HL-60 (cell line): ENCODE measurements around the gene C14orf93.
"Not testable (repeated sequence)": the region's sequence is repeated elsewhere in the genome, so short reads cannot be mapped to it uniquely, and the experiment has no call there.

Source experiments
- DNase-seq, 2 experiments: peaks; one replicate each; pipeline ENCODE4 v3.0.0-alpha.2; 2010 to 2020; ENCODE audit warnings: low read depth in 1 of 2, low spot score in 1 of 2
- H3K27ac ChIP-seq: fragments of 250-450 bp; sonication (Bioruptor Pico); replicated peaks from 2 replicates; pipeline ENCODE4 v1.5.1; 2020; ENCODE audit warnings: mild to moderate bottlenecking, moderate library complexity
- H3K27me3 ChIP-seq: fragments of 250-450 bp; sonication (Bioruptor Pico); 2 replicates; pipeline ENCODE4 v1.5.1; 2021; ENCODE audit warnings: mild to moderate bottlenecking, moderate library complexity; ENCODE audit not compliant: insufficient read depth, poor library complexity, severe bottlenecking
- H3K4me3 ChIP-seq: replicated peaks from 2 replicates; pipeline ENCODE4 v1.5.1; 2011; ENCODE audit warnings: mild to moderate bottlenecking, control low read depth, low read length; ENCODE audit not compliant: insufficient read depth
- CTCF ChIP-seq: IDR thresholded peaks from one replicate; pipeline ENCODE4 v1.5.1; 2011; ENCODE audit warnings: low read length, control low read depth, inconsistent platforms; ENCODE audit not compliant: insufficient read depth
- GABPA ChIP-seq: IDR thresholded peaks from 2 replicates; pipeline ENCODE4 v1.6.1; 2012; ENCODE audit warnings: low read depth
- POLR2AphosphoS5 ChIP-seq: IDR thresholded peaks from 2 replicates; pipeline ENCODE4 v1.6.1; 2012; ENCODE audit warnings: low read depth
- REST ChIP-seq: IDR thresholded peaks from 2 replicates; pipeline ENCODE4 v1.6.1; 2012; ENCODE audit warnings: low read depth; ENCODE audit not compliant: insufficient replicate concordance
- SPI1 ChIP-seq: IDR thresholded peaks from 2 replicates; pipeline ENCODE4 v1.6.1; 2012; ENCODE audit warnings: low read depth, mild to moderate bottlenecking, borderline replicate concordance

C14orf93 gene

GRCh38 chr14:23015618-23016017, 5.7 kb upstream of the C14orf93 start:
- DNase-seq: no peak
- Histone ChIP-seq H3K27me3 (no peaks in the 10 kb centered on the region), H3K4me3 (no peak overlapping the region), H3K27ac (peak overlapping the region; percentile 63)
- TF ChIP-seq SPI1 (no peak), POLR2AphosphoS5 (no peak), CTCF (no peak), REST (no peak), GABPA (no peak)

- H3K27ac ChIP-seq, H3K4me3 ChIP-seq, DNase-seq, H3K27me3 ChIP-seq: not testable (repeated sequence)
Observed at GRCh38 chr14:23013749-23014054, 3.8 kb upstream of the C14orf93 start.

- no peak overlapping the region for H3K27ac ChIP-seq
- H3K27me3 ChIP-seq: no peaks in the 10 kb centered on the region
- TF ChIP-seq CTCF (no peak), GABPA (no peak), POLR2AphosphoS5 (no peak), SPI1 (no peak), REST (no peak)
- no peak overlapping the region for H3K4me3 ChIP-seq
- no peak for DNase-seq
Observed at GRCh38 chr14:23013054-23013748, 3.3 kb upstream of the C14orf93 start.

GRCh38 chr14:23009483-23009938, 432 bp downstream of the C14orf93 start:
- H3K27me3 ChIP-seq: no peaks in the 10 kb centered on the region
- DNase-seq: peak in 1 of 2 experiments; percentile 28
- H3K27ac ChIP-seq: peak overlapping the region; percentile 95
- peak overlapping the region; percentile 34 for H3K4me3 ChIP-seq
- TF ChIP-seq POLR2AphosphoS5 (no peak), REST (no peak), GABPA (no peak), SPI1 (no peak), CTCF (no peak)
